IPS-18c (cell line): Measurements from ENCODE around the gene PRKD2.

Experiments used
- H3K4me3 ChIP-seq: 2 replicates; pipeline ENCODE4 v1.7.0; 2013; ENCODE audit warnings: low read depth, mild to moderate bottlenecking, low read length, moderate library complexity; ENCODE audit not compliant: insufficient read depth
- H3K9me3 ChIP-seq: one replicate; pipeline ENCODE4 v1.6.1; 2013; ENCODE audit warnings: mild to moderate bottlenecking, low read length, moderate library complexity; ENCODE audit not compliant: control insufficient read depth, insufficient read depth

PRKD2 gene

GRCh38 chr19:46745030-46745429 is 28.1 kb upstream of the PRKD2 start:
- peak overlapping the region; percentile 96 for H3K4me3 ChIP-seq
- no peaks in the 10 kb centered on the region for H3K9me3 ChIP-seq

- H3K9me3 ChIP-seq = no peaks in the 10 kb centered on the region
- H3K4me3 ChIP-seq = no peak overlapping the region
Observed at GRCh38 chr19:46744005-46744691, 27.2 kb upstream of the PRKD2 start.

DNA sequence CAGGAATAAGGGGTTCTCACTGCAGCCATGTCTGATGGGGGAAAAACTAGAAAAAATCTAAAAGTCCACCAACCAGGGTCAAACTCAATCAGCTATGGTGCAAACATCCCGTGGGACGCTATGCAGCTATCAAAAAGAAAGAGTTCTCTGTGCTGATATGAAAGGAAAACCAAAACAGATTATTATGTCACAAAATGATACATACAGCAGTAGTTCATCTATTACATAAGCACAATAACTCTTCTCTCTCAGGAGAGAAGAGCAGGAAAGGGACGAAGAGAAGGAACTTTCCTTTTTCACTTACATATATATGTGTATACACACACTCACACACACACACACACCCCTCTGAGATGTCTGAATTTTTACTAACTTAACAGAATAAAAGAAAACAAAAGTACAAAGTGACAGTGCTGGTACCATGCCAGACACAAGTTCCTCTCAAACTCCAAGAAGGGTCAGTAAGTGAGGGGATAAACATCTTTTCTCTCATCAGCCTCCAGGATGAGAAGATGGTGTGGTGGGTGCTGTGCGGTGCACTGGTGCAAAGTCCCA is 26.1 kb upstream of the PRKD2 start:
- Histone ChIP-seq H3K4me3 (no peak overlapping the region), H3K9me3 (no peaks in the 10 kb centered on the region)

GRCh38 chr19:46741447-46741846 is 24.5 kb upstream of the PRKD2 start:
- Histone ChIP-seq H3K4me3 (no peak overlapping the region), H3K9me3 (no peaks in the 10 kb centered on the region)

GRCh38 chr19:46739290-46739771 is 22.4 kb upstream of the PRKD2 start:
- Histone ChIP-seq H3K9me3 (no peaks in the 10 kb centered on the region), H3K4me3 (no peak overlapping the region)

GRCh38 chr19:46737761-46738171 is 20.9 kb upstream of the PRKD2 start:
- Histone ChIP-seq H3K4me3 (no peak overlapping the region), H3K9me3 (no peaks in the 10 kb centered on the region)

DNA sequence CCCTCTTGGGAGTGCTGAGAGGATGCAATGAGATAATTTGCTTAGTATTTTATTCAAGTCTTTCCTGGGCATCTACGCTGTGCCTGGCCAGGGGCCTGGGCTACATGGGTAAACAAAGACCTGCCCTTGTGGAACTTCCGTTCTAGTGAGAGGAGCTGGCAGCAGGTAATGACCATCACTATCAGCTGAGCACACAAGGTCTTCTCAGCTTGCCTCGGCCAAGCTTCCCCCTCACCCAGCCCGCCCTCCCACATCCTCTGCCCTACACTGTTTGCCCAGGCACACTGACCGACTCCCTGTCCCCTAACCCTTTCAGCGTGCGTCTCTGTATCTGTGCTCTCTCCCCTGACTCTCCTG is 20.4 kb upstream of the PRKD2 start:
- no peak overlapping the region for H3K4me3 ChIP-seq

GRCh38 chr19:46736531-46737297 is 19.8 kb upstream of the PRKD2 start:
- H3K4me3 ChIP-seq = no peak overlapping the region

More for the DNA sequence above, 20.4 kb upstream of the PRKD2 start:
- no peaks in the 10 kb centered on the region for H3K9me3 ChIP-seq

GRCh38 chr19:46733690-46734292 is 16.9 kb upstream of the PRKD2 start:
- Histone ChIP-seq H3K9me3 (no peaks in the 10 kb centered on the region), H3K4me3 (no peak overlapping the region)

More at GRCh38 chr19:46736531-46737297, 19.8 kb upstream of the PRKD2 start:
- no peaks in the 10 kb centered on the region for H3K9me3 ChIP-seq

- Histone ChIP-seq H3K9me3 (no peaks in the 10 kb centered on the region), H3K4me3 (no peak overlapping the region)
Observed at GRCh38 chr19:46732966-46733689, 16.2 kb upstream of the PRKD2 start.

GRCh38 chr19:46732172-46732938 is 15.4 kb upstream of the PRKD2 start:
- no peak overlapping the region for H3K4me3 ChIP-seq
- no peaks in the 10 kb centered on the region for H3K9me3 ChIP-seq

DNA sequence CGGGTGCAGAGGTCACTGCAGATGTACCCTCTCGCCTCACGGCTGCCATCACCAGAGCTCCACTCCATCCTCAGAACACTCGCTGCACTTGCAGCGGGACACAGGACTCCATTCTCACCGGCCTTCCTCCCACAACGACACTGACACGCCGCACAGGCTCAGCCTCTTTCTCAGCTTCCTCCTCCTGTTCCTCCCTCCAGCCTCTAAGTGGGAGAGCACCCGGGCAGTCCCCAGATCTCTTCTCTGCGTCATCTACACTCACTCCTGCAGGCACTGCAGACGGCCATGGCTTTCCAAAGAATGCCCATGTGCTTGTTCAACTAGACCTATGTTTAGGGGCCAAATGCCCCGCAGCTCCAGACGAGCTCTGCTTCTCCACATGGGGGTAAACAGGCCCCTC is 14.7 kb upstream of the PRKD2 start:
- no peaks in the 10 kb centered on the region for H3K9me3 ChIP-seq
- H3K4me3 ChIP-seq = no peak overlapping the region

DNA sequence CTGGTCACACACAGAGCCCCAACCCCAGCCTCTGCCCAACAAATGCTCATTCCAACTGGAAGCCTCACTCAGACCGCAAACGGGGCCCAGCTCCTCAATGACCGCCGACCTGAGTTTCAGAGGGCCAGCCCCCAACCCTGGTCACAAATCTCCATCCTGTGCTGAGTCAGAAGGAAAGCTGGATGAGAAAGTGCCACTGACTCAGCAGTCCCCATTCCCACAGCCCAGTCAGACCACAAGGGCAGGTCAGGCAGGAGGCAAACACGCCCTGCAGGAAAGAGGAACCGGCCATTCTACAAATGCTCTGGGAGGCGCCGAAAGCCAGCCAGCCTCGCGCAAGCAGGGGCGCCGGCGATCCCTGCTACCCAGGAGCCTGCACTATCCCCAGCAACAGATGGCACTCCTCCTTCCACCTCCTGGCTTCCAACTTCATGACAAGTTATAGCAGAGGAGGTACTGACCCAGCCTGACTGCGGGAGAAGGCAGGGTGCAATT is 14.1 kb upstream of the PRKD2 start:
- H3K4me3 ChIP-seq = no peak overlapping the region
- H3K9me3 ChIP-seq = no peaks in the 10 kb centered on the region

DNA sequence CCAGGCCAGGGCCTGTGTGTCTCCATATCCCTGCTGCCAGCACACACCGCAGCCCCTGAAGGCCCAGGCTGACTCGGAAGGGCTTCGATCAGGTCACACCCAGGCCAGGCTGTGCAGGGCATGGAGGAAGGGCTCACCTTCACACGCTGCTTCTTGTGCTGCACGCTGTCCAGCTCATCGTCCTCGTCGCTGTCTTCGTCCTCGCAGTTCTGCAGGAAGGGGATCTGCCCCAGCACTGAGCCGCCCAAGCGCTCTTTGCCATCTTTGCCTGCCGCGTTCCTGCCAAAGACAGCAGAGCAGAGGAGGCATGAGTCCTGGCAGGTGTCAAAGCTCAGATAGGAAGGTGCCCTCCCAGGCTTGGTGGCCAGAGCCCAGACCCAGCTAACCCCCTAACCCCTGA is 13.7 kb upstream of the PRKD2 start:
- Histone ChIP-seq H3K4me3 (no peak overlapping the region), H3K9me3 (no peaks in the 10 kb centered on the region)

GRCh38 chr19:46730187-46730586 is 13.3 kb upstream of the PRKD2 start:
- Histone ChIP-seq H3K4me3 (no peak overlapping the region), H3K9me3 (no peaks in the 10 kb centered on the region)

GRCh38 chr19:46729696-46730095 is 12.8 kb upstream of the PRKD2 start:
- no peaks in the 10 kb centered on the region for H3K9me3 ChIP-seq
- no peak overlapping the region for H3K4me3 ChIP-seq
